Measurements from ENCODE around the gene MOGAT2. TPM values are rescaled to one million over a fixed set of nuclear protein-coding genes. Genes with fewer than 3 reads are reported as not detected.
A peak's percentile ranks its signal among the peaks of the same experiment; 100 is the strongest.

Gene MOGAT2
- total and polyA plus RNA-seq, 2 of the 13 experiments (the other 11 are each of a cell fraction or from before 2014, with no cell fraction given), result 27.2 to 27.8 TPM

DNA sequence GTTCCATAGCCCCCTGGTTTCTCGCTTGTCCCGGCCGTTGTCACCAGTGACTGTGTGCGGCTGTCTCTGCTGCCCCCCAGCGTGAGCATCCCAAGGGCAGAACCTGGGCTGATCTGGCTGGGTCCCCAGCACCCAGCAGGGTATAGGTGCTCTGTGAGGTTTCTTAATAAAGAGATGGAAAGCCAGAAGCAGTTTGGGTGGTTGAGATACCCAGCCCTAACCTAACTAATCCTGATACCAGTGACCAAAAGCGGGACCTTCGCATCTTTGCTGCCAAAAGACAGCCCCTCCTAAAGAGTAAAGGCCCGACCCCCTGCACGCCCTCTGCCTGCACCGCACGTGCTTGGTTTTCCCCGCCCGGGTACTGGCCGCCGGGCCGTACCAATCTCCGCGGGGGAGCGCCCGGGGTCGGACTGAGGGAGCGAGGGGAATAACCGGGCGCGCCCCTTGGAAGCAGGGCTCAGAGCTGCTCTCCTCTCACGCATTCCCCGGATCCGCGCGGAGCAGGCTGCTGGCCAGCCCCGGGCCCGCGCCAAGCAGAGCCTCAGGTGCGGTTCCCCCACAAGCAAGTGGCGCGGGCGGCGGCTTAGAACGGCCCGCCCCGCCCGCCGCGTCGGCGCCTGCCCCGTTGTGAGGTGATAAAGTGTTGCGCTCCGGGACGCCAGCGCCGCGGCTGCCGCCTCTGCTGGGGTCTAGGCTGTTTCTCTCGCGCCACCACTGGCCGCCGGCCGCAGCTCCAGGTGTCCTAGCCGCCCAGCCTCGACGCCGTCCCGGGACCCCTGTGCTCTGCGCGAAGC, 50.7 kb downstream of the MOGAT2 start, which contains the start of gene DGAT2 (continued):
- TF ChIP-seq, protein P1, sequence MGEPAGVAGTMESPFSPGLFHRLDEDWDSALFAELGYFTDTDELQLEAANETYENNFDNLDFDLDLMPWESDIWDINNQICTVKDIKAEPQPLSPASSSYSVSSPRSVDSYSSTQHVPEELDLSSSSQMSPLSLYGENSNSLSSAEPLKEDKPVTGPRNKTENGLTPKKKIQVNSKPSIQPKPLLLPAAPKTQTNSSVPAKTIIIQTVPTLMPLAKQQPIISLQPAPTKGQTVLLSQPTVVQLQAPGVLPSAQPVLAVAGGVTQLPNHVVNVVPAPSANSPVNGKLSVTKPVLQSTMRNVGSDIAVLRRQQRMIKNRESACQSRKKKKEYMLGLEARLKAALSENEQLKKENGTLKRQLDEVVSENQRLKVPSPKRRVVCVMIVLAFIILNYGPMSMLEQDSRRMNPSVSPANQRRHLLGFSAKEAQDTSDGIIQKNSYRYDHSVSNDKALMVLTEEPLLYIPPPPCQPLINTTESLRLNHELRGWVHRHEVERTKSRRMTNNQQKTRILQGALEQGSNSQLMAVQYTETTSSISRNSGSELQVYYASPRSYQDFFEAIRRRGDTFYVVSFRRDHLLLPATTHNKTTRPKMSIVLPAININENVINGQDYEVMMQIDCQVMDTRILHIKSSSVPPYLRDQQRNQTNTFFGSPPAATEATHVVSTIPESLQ (CRISPR knock-in tag; conservative IDR thresholded peaks at IDR 0.05), result no peak; the same call in 1 of the 2 replicates
- TF ChIP-seq FLYWCH1 (CRISPR knock-in tag; IDR thresholded peaks at IDR 0.05), result no peak
- TF ChIP-seq ZNF124 (CRISPR knock-in tag; IDR thresholded peaks at IDR 0.05), result peak; percentile 64; the same call in 1 of the 2 replicates
- peak; percentile 83 for TF ChIP-seq ZNF615 (CRISPR knock-in tag; IDR thresholded peaks at IDR 0.05; ENCODE audit: borderline replicate concordance)
- TF ChIP-seq, protein P2, sequence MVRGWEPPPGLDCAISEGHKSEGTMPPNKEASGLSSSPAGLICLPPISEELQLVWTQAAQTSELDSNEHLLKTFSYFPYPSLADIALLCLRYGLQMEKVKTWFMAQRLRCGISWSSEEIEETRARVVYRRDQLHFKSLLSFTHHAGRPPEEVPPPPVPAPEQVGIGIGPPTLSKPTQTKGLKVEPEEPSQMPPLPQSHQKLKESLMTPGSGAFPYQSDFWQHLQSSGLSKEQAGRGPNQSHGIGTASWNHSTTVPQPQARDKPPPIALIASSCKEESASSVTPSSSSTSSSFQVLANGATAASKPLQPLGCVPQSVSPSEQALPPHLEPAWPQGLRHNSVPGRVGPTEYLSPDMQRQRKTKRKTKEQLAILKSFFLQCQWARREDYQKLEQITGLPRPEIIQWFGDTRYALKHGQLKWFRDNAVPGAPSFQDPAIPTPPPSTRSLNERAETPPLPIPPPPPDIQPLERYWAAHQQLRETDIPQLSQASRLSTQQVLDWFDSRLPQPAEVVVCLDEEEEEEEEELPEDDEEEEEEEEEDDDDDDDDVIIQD (CRISPR knock-in tag; IDR thresholded peaks at IDR 0.05; ENCODE audit: low read depth), result no peak
- TF ChIP-seq ZMYM4 (CRISPR knock-in tag; IDR thresholded peaks at IDR 0.05), result no peak; the same call in 1 of the 2 replicates
- TF ChIP-seq SMAD9 (CRISPR knock-in tag; IDR thresholded peaks at IDR 0.05), result peak; percentile 97
- TF ChIP-seq ELF3 (CRISPR knock-in tag; IDR thresholded peaks at IDR 0.05), result no peak
- TF ChIP-seq ZNF143 (CRISPR knock-in tag; IDR thresholded peaks at IDR 0.05), result 0 out of 2 replicates have a peak, but pooled peaks have one; percentile 37
- TF ChIP-seq ZKSCAN5 (CRISPR knock-in tag; IDR thresholded peaks at IDR 0.05), result 0 out of 2 replicates have a peak, but pooled peaks have one; percentile 40
- peak; percentile 84 for TF ChIP-seq ZNF543 (CRISPR knock-in tag; IDR thresholded peaks at IDR 0.05)
- no peak for TF ChIP-seq CHD2 (IDR thresholded peaks at IDR 0.05; ENCODE audit: low read depth, low read length)
- peak; percentile 64; the same call in 1 of the 2 replicates for TF ChIP-seq NAIF1 (CRISPR knock-in tag; IDR thresholded peaks at IDR 0.05; ENCODE audit: borderline replicate concordance)
- TF ChIP-seq ZNF44 (CRISPR knock-in tag; IDR thresholded peaks at IDR 0.05), result peak; percentile 76; the same call in 1 of the 2 replicates
- peak; percentile 83; the same call in 1 of the 2 replicates for TF ChIP-seq MEF2D (CRISPR knock-in tag; IDR thresholded peaks at IDR 0.05)
- TF ChIP-seq GLI4 (CRISPR knock-in tag; IDR thresholded peaks at IDR 0.05; ENCODE audit: borderline replicate concordance), result peak; percentile 92; the same call in 1 of the 2 replicates
- no peak for TF ChIP-seq MZF1 (CRISPR knock-in tag; IDR thresholded peaks at IDR 0.05; ENCODE audit: borderline replicate concordance)
- TF ChIP-seq, protein P3, sequence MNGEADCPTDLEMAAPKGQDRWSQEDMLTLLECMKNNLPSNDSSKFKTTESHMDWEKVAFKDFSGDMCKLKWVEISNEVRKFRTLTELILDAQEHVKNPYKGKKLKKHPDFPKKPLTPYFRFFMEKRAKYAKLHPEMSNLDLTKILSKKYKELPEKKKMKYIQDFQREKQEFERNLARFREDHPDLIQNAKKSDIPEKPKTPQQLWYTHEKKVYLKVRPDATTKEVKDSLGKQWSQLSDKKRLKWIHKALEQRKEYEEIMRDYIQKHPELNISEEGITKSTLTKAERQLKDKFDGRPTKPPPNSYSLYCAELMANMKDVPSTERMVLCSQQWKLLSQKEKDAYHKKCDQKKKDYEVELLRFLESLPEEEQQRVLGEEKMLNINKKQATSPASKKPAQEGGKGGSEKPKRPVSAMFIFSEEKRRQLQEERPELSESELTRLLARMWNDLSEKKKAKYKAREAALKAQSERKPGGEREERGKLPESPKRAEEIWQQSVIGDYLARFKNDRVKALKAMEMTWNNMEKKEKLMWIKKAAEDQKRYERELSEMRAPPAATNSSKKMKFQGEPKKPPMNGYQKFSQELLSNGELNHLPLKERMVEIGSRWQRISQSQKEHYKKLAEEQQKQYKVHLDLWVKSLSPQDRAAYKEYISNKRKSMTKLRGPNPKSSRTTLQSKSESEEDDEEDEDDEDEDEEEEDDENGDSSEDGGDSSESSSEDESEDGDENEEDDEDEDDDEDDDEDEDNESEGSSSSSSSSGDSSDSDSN (CRISPR knock-in tag; IDR thresholded peaks at IDR 0.05), result peak; percentile 59; the same call in 1 of the 2 replicates
- TF ChIP-seq SRSF4 (IDR thresholded peaks at IDR 0.05; ENCODE audit: low read depth, low read length, poor library complexity, severe bottlenecking), result no peak
- TF ChIP-seq HNF4A (CRISPR knock-in tag; IDR thresholded peaks at IDR 0.05), result 0 out of 2 replicates have a peak, but pooled peaks have one; percentile 29
- TF ChIP-seq KDM3A (CRISPR knock-in tag; IDR thresholded peaks at IDR 0.05; ENCODE audit: low read depth), result no peak
- TF ChIP-seq CBFB (CRISPR knock-in tag; IDR thresholded peaks at IDR 0.05), result no peak
- TF ChIP-seq, protein P4, sequence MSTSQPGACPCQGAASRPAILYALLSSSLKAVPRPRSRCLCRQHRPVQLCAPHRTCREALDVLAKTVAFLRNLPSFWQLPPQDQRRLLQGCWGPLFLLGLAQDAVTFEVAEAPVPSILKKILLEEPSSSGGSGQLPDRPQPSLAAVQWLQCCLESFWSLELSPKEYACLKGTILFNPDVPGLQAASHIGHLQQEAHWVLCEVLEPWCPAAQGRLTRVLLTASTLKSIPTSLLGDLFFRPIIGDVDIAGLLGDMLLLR (CRISPR knock-in tag; IDR thresholded peaks at IDR 0.05), result peak; percentile 24; the same call in 1 of the 2 replicates
- TF ChIP-seq ZNF326 (CRISPR knock-in tag; IDR thresholded peaks at IDR 0.05; ENCODE audit: borderline replicate concordance), result no peak
